Liver (tissue), 3 donors: Measurements from ENCODE around the gene MOB1B.

Experiments
- HNF4G ChIP-seq: IDR thresholded peaks from 2 replicates; pipeline ENCODE4 v1.6.1; 2016; ENCODE audit warnings: antibody characterized with exemption
- JUND ChIP-seq, 2 donors: IDR thresholded peaks; 2 replicates each; pipeline ENCODE4 v1.6.1; 2016; ENCODE audit warnings: antibody characterized with exemption in 2 of 2
- RAD21 ChIP-seq, 2 donors: IDR thresholded peaks; 2 replicates each; pipeline ENCODE4 v1.6.1; 2016; ENCODE audit warnings: antibody characterized with exemption in 2 of 2, mild to moderate bottlenecking in 2 of 2
- TAF1 ChIP-seq: conservative IDR thresholded peaks from 2 replicates; pipeline ENCODE4 v1.6.1; 2016; ENCODE audit warnings: antibody characterized with exemption, mild to moderate bottlenecking
- YY1 ChIP-seq: IDR thresholded peaks from 2 replicates; pipeline ENCODE4 v1.6.1; 2016; ENCODE audit warnings: antibody characterized with exemption, mild to moderate bottlenecking
- TF ChIP-seq, protein P1 (sequence below): fragments of 150-350 bp; IDR thresholded peaks from 2 replicates; pipeline ENCODE4 v1.5.1; 2017; ENCODE audit warnings: improper control_type of control experiment, low read depth, low read length; ENCODE audit not compliant: missing input control
- TF ChIP-seq, protein P2 (sequence below): IDR thresholded peaks from 2 replicates; pipeline ENCODE4 v1.6.1; 2016; ENCODE audit warnings: antibody characterized with exemption
- TF ChIP-seq, protein P3 (sequence below): IDR thresholded peaks from 2 replicates; pipeline ENCODE4 v1.6.1; 2016; ENCODE audit warnings: antibody characterized with exemption, mild to moderate bottlenecking
- TF ChIP-seq, protein P4 (sequence below): IDR thresholded peaks from 2 replicates; pipeline ENCODE4 v1.6.1; 2016; ENCODE audit warnings: antibody characterized with exemption
- donor health status: healthy.
- donor health status: healthy.

DNA sequence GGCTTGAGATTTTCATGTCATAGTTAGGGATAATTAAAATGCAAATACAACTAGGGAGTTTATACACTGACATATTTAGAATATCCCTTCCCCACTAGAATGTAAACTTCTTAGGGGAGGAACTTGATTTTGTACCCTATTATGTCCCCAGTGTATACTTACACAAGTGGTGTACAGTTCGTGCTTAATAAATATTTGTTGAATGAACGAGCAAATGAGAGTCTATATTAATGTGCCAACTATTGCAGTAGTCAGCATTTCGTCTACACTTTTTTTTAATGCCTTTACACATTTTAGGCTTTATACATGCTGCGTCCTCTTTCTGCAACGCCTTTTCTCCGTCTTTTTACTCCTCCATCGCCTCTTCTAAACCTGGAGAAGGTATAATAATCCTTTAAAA, 8.4 kb upstream of the MOB1B start:
- TF ChIP-seq, protein P1, sequence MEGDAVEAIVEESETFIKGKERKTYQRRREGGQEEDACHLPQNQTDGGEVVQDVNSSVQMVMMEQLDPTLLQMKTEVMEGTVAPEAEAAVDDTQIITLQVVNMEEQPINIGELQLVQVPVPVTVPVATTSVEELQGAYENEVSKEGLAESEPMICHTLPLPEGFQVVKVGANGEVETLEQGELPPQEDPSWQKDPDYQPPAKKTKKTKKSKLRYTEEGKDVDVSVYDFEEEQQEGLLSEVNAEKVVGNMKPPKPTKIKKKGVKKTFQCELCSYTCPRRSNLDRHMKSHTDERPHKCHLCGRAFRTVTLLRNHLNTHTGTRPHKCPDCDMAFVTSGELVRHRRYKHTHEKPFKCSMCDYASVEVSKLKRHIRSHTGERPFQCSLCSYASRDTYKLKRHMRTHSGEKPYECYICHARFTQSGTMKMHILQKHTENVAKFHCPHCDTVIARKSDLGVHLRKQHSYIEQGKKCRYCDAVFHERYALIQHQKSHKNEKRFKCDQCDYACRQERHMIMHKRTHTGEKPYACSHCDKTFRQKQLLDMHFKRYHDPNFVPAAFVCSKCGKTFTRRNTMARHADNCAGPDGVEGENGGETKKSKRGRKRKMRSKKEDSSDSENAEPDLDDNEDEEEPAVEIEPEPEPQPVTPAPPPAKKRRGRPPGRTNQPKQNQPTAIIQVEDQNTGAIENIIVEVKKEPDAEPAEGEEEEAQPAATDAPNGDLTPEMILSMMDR, result no peak
- TF ChIP-seq TAF1, result no peak
- TF ChIP-seq RAD21 (IDR thresholded peaks at IDR 0.05), result no peak
- no peak for TF ChIP-seq YY1
- TF ChIP-seq JUND (IDR thresholded peaks at IDR 0.05), result no peak
- TF ChIP-seq, protein P2, sequence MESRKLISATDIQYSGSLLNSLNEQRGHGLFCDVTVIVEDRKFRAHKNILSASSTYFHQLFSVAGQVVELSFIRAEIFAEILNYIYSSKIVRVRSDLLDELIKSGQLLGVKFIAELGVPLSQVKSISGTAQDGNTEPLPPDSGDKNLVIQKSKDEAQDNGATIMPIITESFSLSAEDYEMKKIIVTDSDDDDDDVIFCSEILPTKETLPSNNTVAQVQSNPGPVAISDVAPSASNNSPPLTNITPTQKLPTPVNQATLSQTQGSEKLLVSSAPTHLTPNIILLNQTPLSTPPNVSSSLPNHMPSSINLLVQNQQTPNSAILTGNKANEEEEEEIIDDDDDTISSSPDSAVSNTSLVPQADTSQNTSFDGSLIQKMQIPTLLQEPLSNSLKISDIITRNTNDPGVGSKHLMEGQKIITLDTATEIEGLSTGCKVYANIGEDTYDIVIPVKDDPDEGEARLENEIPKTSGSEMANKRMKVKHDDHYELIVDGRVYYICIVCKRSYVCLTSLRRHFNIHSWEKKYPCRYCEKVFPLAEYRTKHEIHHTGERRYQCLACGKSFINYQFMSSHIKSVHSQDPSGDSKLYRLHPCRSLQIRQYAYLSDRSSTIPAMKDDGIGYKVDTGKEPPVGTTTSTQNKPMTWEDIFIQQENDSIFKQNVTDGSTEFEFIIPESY, result no peak
- no peak for TF ChIP-seq HNF4G
- TF ChIP-seq, protein P3, sequence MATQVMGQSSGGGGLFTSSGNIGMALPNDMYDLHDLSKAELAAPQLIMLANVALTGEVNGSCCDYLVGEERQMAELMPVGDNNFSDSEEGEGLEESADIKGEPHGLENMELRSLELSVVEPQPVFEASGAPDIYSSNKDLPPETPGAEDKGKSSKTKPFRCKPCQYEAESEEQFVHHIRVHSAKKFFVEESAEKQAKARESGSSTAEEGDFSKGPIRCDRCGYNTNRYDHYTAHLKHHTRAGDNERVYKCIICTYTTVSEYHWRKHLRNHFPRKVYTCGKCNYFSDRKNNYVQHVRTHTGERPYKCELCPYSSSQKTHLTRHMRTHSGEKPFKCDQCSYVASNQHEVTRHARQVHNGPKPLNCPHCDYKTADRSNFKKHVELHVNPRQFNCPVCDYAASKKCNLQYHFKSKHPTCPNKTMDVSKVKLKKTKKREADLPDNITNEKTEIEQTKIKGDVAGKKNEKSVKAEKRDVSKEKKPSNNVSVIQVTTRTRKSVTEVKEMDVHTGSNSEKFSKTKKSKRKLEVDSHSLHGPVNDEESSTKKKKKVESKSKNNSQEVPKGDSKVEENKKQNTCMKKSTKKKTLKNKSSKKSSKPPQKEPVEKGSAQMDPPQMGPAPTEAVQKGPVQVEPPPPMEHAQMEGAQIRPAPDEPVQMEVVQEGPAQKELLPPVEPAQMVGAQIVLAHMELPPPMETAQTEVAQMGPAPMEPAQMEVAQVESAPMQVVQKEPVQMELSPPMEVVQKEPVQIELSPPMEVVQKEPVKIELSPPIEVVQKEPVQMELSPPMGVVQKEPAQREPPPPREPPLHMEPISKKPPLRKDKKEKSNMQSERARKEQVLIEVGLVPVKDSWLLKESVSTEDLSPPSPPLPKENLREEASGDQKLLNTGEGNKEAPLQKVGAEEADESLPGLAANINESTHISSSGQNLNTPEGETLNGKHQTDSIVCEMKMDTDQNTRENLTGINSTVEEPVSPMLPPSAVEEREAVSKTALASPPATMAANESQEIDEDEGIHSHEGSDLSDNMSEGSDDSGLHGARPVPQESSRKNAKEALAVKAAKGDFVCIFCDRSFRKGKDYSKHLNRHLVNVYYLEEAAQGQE, result no peak
- TF ChIP-seq, protein P4, sequence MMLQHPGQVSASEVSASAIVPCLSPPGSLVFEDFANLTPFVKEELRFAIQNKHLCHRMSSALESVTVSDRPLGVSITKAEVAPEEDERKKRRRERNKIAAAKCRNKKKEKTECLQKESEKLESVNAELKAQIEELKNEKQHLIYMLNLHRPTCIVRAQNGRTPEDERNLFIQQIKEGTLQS, result no peak
